Endothelial cell (in vitro differentiated cells): Measurements from ENCODE around the gene PLCL2. TPM values are rescaled to one million over a fixed set of nuclear protein-coding genes. Genes with fewer than 3 reads are reported as not detected.

Source experiments
- DNase-seq: peaks from one replicate; pipeline ENCODE4 v3.0.0; 2021; ENCODE audit warnings: low spot score
- H3K27ac Mint-ChIP-seq: one replicate; pipeline ENCODE4 v1.8.0; 2021; ENCODE audit warnings: mixed read lengths, inconsistent platforms; ENCODE audit not compliant: unreplicated experiment
- H3K27me3 Mint-ChIP-seq: one replicate; pipeline ENCODE4 v1.8.0; 2021; ENCODE audit warnings: mild to moderate bottlenecking, moderate library complexity, mixed read lengths, inconsistent platforms; ENCODE audit not compliant: unreplicated experiment
- H3K36me3 Mint-ChIP-seq: one replicate; pipeline ENCODE4 v1.8.0; 2021; ENCODE audit warnings: mild to moderate bottlenecking, low read depth, mixed read lengths, inconsistent platforms; ENCODE audit not compliant: unreplicated experiment
- H3K4me1 Mint-ChIP-seq: one replicate; pipeline ENCODE4 v1.8.0; 2021; ENCODE audit warnings: mild to moderate bottlenecking, mixed read lengths, inconsistent platforms; ENCODE audit not compliant: unreplicated experiment
- H3K4me3 Mint-ChIP-seq: one replicate; pipeline ENCODE4 v1.8.0; 2021; ENCODE audit warnings: mild to moderate bottlenecking, mixed read lengths, inconsistent platforms; ENCODE audit not compliant: unreplicated experiment
- H3K9me3 Mint-ChIP-seq: one replicate; pipeline ENCODE4 v1.8.0; 2021; ENCODE audit warnings: mixed read lengths, inconsistent platforms; ENCODE audit not compliant: unreplicated experiment
- total RNA-seq: library from RNA; stranded (reverse); fragmentation: NEBNext Ultra II Directional; extraction: Animal tissue kit (Norgen Biotek cat#: 25700); gene quantifications from one replicate; pipeline ENCODE4 v1.2.1, GENCODE V29; 2021; ENCODE audit not compliant: unreplicated experiment
- TF ChIP-seq, protein P1 (sequence below): fragments of 200-600 bp; sonication (generic); IDR thresholded peaks from one replicate; pipeline ENCODE4 v1.5.0; 2021; ENCODE audit warnings: antibody characterized with exemption; ENCODE audit not compliant: unreplicated experiment

The PLCL2 gene
- total RNA-seq, 1 donor from 2014 or later = 18.8 TPM

DNA sequence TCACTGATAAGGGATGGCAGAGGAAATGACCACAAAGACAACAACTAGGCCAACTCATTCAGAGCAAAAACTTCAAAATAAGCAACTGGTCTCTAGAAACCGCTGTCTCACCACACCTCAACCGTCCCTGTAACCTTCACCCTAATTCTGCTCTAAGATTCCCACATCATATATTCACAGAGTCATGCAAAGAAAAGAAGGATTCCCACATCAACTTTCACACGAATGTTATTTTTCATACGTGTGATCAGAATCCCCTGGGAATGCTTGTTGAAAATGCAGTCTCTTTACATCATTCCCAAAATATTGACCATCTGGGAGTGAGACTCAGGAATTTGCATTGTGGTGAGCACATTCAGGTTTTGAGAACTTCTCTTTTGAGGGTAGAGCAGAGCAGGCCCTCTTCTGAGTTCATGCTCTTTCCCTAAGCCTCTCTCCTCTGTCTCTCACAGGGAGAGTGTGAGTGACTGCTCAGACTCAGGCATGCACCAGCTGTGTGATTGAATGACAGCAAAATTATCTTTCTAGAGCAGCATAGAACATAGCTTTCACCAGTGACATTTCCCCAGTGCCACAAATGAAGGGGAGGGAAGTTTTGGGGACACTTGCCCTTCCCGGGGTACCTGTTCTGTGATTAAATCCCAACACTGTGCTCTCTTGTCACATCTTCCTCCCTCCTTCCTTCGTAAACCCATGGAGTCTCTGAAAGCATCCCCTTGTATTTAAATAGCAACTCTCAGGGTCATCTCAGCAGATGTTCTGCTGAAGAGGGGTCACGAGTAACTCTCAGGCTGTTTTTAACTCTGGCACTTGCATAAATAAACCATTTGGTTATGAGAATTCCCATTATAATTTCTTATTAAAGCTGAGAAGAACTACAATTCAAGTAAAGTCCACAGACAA is 170.9 kb downstream of the PLCL2 start:
- TF ChIP-seq, protein P1, sequence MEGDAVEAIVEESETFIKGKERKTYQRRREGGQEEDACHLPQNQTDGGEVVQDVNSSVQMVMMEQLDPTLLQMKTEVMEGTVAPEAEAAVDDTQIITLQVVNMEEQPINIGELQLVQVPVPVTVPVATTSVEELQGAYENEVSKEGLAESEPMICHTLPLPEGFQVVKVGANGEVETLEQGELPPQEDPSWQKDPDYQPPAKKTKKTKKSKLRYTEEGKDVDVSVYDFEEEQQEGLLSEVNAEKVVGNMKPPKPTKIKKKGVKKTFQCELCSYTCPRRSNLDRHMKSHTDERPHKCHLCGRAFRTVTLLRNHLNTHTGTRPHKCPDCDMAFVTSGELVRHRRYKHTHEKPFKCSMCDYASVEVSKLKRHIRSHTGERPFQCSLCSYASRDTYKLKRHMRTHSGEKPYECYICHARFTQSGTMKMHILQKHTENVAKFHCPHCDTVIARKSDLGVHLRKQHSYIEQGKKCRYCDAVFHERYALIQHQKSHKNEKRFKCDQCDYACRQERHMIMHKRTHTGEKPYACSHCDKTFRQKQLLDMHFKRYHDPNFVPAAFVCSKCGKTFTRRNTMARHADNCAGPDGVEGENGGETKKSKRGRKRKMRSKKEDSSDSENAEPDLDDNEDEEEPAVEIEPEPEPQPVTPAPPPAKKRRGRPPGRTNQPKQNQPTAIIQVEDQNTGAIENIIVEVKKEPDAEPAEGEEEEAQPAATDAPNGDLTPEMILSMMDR = no peak
- no peaks in the 10 kb centered on the region for H3K9me3 Mint-ChIP-seq
- no peaks in the 10 kb centered on the region for H3K4me1 Mint-ChIP-seq
- H3K27ac Mint-ChIP-seq = no peak overlapping the region
- no peak overlapping the region for H3K4me3 Mint-ChIP-seq
- peaks cover 13% of the 10 kb centered on the region for H3K36me3 Mint-ChIP-seq
- no peak for DNase-seq
- no peaks in the 10 kb centered on the region for H3K27me3 Mint-ChIP-seq

DNA sequence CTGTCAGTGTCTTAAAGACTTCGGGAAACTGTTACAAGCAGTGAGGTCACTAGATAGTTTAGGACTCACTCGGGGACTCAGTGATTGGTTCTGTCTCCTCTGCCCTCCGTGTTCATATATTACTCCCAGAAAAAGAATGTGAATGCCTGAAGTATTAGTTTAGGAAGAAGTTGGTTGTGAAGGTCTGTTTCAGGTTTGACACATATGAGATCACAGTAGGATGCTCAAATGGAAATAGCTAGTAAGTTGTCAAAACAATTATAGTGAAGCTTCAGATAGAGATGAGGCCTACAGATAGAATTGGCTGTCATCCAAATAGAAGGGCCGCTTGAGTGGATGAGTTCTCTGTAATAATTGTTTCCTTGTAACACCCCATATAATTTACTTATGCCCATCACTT is 172.6 kb downstream of the PLCL2 start:
- TF ChIP-seq, protein P1 = no peak
- Mint-ChIP-seq H3K27ac (no peak overlapping the region), H3K4me3 (no peak overlapping the region)

DNA sequence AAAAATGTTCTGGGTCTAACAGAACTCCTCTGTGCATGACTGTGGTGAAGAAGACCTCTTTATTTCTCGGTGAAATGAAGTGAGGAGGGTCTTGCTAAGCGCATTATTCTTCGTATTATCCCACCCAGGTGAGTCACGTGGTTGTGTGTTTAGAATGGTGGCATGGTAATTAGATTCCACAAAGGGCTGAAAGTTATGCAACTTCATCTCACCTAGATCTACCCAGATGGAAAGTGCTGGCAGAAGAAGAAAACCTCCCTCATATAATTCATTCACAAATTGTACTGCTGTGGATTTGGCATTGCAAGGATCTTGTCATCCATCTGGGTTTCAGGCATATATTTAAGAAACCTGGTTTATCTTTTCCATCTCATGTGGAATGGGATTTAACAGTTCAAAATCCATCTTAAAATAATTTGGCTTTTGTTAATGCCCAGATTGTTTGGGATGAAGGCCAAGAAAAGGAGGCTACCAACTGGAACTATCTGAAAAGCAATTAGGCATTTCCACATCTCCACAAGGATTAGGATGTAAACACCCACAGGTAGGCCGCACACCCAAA is 175.3 kb downstream of the PLCL2 start:
- no peak for DNase-seq
- TF ChIP-seq, protein P1 = no peak
- H3K9me3 Mint-ChIP-seq = no peaks in the 10 kb centered on the region
- H3K4me1 Mint-ChIP-seq = no peaks in the 10 kb centered on the region
- no peak overlapping the region for H3K27ac Mint-ChIP-seq
- H3K36me3 Mint-ChIP-seq = no peaks in the 10 kb centered on the region
- H3K27me3 Mint-ChIP-seq = no peaks in the 10 kb centered on the region
- H3K4me3 Mint-ChIP-seq = no peak overlapping the region

More for the DNA sequence above, 172.6 kb downstream of the PLCL2 start:
- Mint-ChIP-seq H3K27me3 (no peaks in the 10 kb centered on the region), H3K9me3 (no peaks in the 10 kb centered on the region), H3K36me3 (peaks cover 13% of the 10 kb centered on the region), H3K4me1 (no peaks in the 10 kb centered on the region)
- DNase-seq = no peak

DNA sequence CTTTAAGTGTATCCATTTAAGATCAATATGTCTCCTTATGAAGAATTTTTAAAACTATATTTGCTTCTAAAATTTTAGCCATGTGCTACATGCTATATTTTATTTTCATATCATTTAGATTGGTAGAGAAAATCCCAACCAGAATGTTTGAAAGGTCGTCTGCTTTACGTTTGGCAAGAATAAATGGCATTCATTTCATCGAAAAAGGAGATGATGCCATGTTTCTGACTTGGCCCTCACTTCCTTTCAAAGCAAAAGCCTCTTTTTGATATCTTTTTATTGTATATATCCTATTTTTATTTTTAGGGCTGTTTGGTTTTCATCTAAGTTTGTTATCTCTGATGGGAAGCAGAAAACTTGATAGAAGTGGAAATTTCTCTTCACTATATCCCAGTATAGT is 176.2 kb downstream of the PLCL2 start:
- no peak overlapping the region for H3K4me3 Mint-ChIP-seq
- no peaks in the 10 kb centered on the region for H3K36me3 Mint-ChIP-seq
- peaks cover 2% of the 10 kb centered on the region for H3K27me3 Mint-ChIP-seq
- no peak overlapping the region for H3K27ac Mint-ChIP-seq
- DNase-seq = no peak
- H3K9me3 Mint-ChIP-seq = no peaks in the 10 kb centered on the region
- peaks cover 8% of the 10 kb centered on the region for H3K4me1 Mint-ChIP-seq
- TF ChIP-seq, protein P1 = no peak

DNA sequence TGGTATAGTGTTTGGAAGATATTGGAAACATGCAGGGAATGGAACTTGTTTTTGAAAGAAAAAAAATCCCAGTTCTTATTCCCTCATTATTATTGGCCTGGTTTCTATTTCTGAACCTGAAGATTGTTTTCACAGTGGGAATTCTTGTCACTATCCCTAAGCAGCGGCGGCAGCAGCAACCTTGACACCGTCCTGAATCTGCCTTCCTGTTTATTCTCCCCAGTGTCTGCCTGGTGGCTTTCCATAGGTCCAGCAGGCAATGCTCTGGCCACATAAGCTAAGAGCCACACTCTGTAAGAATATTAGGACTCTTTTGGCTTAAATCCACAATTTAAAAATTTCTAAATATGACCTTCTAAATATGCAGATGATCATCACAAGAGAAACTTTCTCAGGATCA is 178.0 kb downstream of the PLCL2 start:
- H3K27ac Mint-ChIP-seq = no peak overlapping the region
- TF ChIP-seq, protein P1 = no peak
- H3K36me3 Mint-ChIP-seq = no peaks in the 10 kb centered on the region
- no peak overlapping the region for H3K4me3 Mint-ChIP-seq
- peaks cover 2% of the 10 kb centered on the region for H3K27me3 Mint-ChIP-seq
- DNase-seq = no peak
- no peaks in the 10 kb centered on the region for H3K9me3 Mint-ChIP-seq
- H3K4me1 Mint-ChIP-seq = peaks cover 13% of the 10 kb centered on the region
